ENCODE data around the gene FGF11.
A peak's percentile ranks its signal among the peaks of the same experiment; 100 is the strongest.

FGF11 gene

GRCh38 chr17:7431231-7431630 is 8.1 kb upstream of the FGF11 start:
- Histone ChIP-seq H3K4me1 (ENCODE audit: control extremely low read depth in 1 of 4, control insufficient read depth in 4 of 4, insufficient read depth in 4 of 4, low read length in 3 of 4) (peaks cover 0 to 11% (median 9%) of the 10 kb centered on the region in 4 experiments), H3K36me3 (ENCODE audit: control insufficient read depth in 4 of 4, insufficient read depth in 4 of 4, low read length in 3 of 4) (no peaks in the 10 kb centered on the region), H3K4me3 (ENCODE audit: control insufficient read depth in 1 of 7, extremely low read depth in 1 of 7, insufficient read depth in 4 of 7, low read depth in 2 of 7, low read length in 6 of 7) (no peak overlapping the region), H3K27ac (ENCODE audit: insufficient read depth in 1 of 2, low read depth in 1 of 2, low read length in 2 of 2, poor library complexity in 1 of 2, severe bottlenecking in 2 of 2) (no peak overlapping the region), H3K27me3 (replicated peaks in 2 of 5; ENCODE audit: control insufficient read depth in 4 of 5, insufficient read depth in 5 of 5, low read length in 4 of 5) (no peaks in the 10 kb centered on the region), H3K9me3 (ENCODE audit: control extremely low read depth in 1 of 5, control insufficient read depth in 4 of 5, insufficient read depth in 2 of 5, low read depth in 1 of 5, low read length in 4 of 5) (no peaks in the 10 kb centered on the region)
- 100% methylated on average over 1 of the region's 1 CpG for WGBS (ENCODE audit: insufficient coverage)
- no peak for DNase-seq
- POLR2A ChIA-PET: no interaction called here
- CTCF ChIA-PET: interaction anchor here (3.0 kb wide), 1 partner anchor 28 kb away, joined by 7 read pairs; the partner anchor contains the start of gene TMEM256

DNA sequence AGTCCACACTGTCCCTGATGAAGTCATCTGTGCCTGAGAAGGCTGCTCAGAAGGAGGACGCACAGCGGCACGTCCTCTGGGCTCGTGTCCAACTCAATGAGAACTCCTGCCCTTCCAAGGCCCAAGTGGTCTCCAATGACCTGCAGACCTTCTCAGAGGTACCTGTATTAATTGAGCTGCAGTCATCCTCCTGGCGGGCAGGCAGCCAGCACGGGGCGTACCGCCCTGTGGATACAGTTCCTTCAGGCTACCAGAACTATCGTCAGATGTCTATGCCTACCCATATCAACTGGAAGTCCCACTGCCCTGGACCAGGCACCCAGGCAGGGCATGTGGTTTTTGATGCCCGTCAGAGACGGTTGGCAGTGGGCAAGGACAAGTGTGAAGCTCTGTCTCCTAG is 7.0 kb upstream of the FGF11 start:
- POLR2A ChIA-PET: interaction anchor here (0.7 kb wide), 1 partner anchor 406 kb away, joined by 4 read pairs; no protein-coding TSS in a partner anchor
- WGBS (ENCODE audit: insufficient coverage): over 99% methylated on average over 11 of the region's 11 CpGs
- no peaks in the 10 kb centered on the region for H3K36me3 ChIP-seq (ENCODE audit: control insufficient read depth in 4 of 4, insufficient read depth in 4 of 4, low read length in 3 of 4)
- H3K4me3 ChIP-seq (ENCODE audit: control insufficient read depth in 1 of 7, extremely low read depth in 1 of 7, insufficient read depth in 4 of 7, low read depth in 2 of 7, low read length in 6 of 7): no peak overlapping the region
- DNase-seq: no peak
- no peak overlapping the region for H3K27ac ChIP-seq (ENCODE audit: insufficient read depth in 1 of 2, low read depth in 1 of 2, low read length in 2 of 2, poor library complexity in 1 of 2, severe bottlenecking in 2 of 2)
- H3K4me1 ChIP-seq (ENCODE audit: control extremely low read depth in 1 of 4, control insufficient read depth in 4 of 4, insufficient read depth in 4 of 4, low read length in 3 of 4): peaks cover 0 to 21% (median 19%) of the 10 kb centered on the region in 4 experiments
- no peaks in the 10 kb centered on the region for H3K27me3 ChIP-seq (replicated peaks in 2 of 5; ENCODE audit: control insufficient read depth in 4 of 5, insufficient read depth in 5 of 5, low read length in 4 of 5)
- no peaks in the 10 kb centered on the region for H3K9me3 ChIP-seq (ENCODE audit: control extremely low read depth in 1 of 5, control insufficient read depth in 4 of 5, insufficient read depth in 2 of 5, low read depth in 1 of 5, low read length in 4 of 5)
- CTCF ChIA-PET: interaction anchor here (0.9 to 3.0 kb wide), 3 partner anchors 9 to 476 kb away, joined by 3 to 7 read pairs (median 5); partner anchors contain the start of gene TMEM256

DNA sequence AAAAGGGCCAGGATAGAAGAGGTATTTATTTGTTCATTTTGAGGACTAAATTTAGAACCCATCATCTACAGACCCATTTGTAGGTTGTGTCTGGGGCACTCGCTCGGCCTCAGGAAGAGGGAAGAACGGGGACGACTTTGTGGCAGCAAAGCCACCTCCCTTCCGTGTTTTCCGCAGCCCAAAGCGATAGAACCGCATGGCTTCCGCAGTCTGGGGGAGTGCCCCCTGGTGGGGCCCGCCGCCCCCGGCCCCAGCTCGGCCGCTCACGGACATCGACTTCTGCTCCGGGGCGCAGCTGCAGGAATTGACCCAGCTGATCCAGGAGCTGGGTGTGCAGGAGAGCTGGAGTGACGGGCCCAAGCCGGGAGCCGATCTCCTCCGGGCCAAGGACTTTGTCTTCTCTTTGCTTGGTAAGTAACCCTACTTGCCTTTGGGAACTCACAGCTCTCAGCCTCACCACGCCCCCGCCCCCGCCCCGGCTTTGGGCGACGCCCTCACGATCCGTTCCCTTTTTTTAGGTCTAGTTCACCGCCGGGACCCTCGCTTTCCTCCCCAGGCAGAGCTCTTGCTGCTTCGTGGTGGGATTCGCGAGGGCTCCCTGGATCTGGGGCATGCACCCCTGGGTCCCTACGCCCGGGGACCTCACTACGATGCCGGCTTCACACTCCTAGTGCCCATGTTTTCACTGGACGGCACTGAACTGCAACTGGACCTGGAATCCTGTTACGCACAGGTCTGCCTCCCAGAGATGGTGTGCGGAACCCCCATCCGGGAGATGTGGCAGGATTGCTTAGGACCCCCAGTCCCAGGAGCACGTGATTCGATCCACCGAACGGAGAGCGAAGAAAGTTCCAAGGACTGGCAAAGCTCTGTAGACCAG is 3.4 kb upstream of the FGF11 start:
- H3K27me3 ChIP-seq (replicated peaks in 2 of 5; ENCODE audit: control insufficient read depth in 4 of 5, insufficient read depth in 5 of 5, low read length in 4 of 5): peaks cover 0 to 32% (median 9%) of the 10 kb centered on the region in 5 experiments
- H3K4me1 ChIP-seq (ENCODE audit: control extremely low read depth in 1 of 4, control insufficient read depth in 4 of 4, insufficient read depth in 4 of 4, low read length in 3 of 4): peaks cover 0 to 55% (median 52%) of the 10 kb centered on the region in 4 experiments
- no peaks in the 10 kb centered on the region for H3K9me3 ChIP-seq (ENCODE audit: control extremely low read depth in 1 of 5, control insufficient read depth in 4 of 5, insufficient read depth in 2 of 5, low read depth in 1 of 5, low read length in 4 of 5)
- H3K27ac ChIP-seq (ENCODE audit: insufficient read depth in 1 of 2, low read depth in 1 of 2, low read length in 2 of 2, poor library complexity in 1 of 2, severe bottlenecking in 2 of 2): peak overlapping the region; percentile 25 to 55
- CTCF ChIA-PET: interaction anchor here (0.6 to 3.9 kb wide), 33 partner anchors 10 to 679 kb away, joined by 3 to 29 read pairs (median 5); partner anchors contain the start of genes PLSCR3, POLR2A, SENP3 and SPEM2
- POLR2A ChIA-PET: interaction anchor here (0.9 to 2.4 kb wide), 3 partner anchors 11 to 123 kb away, joined by 3 to 28 read pairs (median 6); partner anchors contain the start of genes POLR2A and TNFSF13
- peak; percentile 62 to 80 (median 71) for DNase-seq
- 10% methylated on average over 44 of the region's 49 CpGs for WGBS (ENCODE audit: insufficient coverage)
- no peaks in the 10 kb centered on the region for H3K36me3 ChIP-seq (ENCODE audit: control insufficient read depth in 4 of 4, insufficient read depth in 4 of 4, low read length in 3 of 4)
- peak overlapping the region; percentile 62 to 95 (median 86) for H3K4me3 ChIP-seq (ENCODE audit: control insufficient read depth in 1 of 7, extremely low read depth in 1 of 7, insufficient read depth in 4 of 7, low read depth in 2 of 7, low read length in 6 of 7)

GRCh38 chr17:7436556-7437368 is 2.5 kb upstream of the FGF11 start:
- H3K4me3 ChIP-seq (ENCODE audit: control insufficient read depth in 1 of 7, extremely low read depth in 1 of 7, insufficient read depth in 4 of 7, low read depth in 2 of 7, low read length in 6 of 7): peak overlapping the region in 6 of 7 experiments; percentile 78 to 95 (median 86)
- WGBS (ENCODE audit: insufficient coverage): 14% methylated on average over 86 of the region's 92 CpGs
- no peaks in the 10 kb centered on the region for H3K36me3 ChIP-seq (ENCODE audit: control insufficient read depth in 4 of 4, insufficient read depth in 4 of 4, low read length in 3 of 4)
- H3K27me3 ChIP-seq (replicated peaks in 2 of 5; ENCODE audit: control insufficient read depth in 4 of 5, insufficient read depth in 5 of 5, low read length in 4 of 5): peaks cover 0 to 38% (median 13%) of the 10 kb centered on the region in 5 experiments
- DNase-seq: peak; percentile 85 to 89 (median 88)
- H3K27ac ChIP-seq (ENCODE audit: insufficient read depth in 1 of 2, low read depth in 1 of 2, low read length in 2 of 2, poor library complexity in 1 of 2, severe bottlenecking in 2 of 2): no peak overlapping the region
- H3K9me3 ChIP-seq (ENCODE audit: control extremely low read depth in 1 of 5, control insufficient read depth in 4 of 5, insufficient read depth in 2 of 5, low read depth in 1 of 5, low read length in 4 of 5): no peaks in the 10 kb centered on the region
- ChIA-PET CTCF (interaction anchor here (0.6 to 3.9 kb wide), 38 partner anchors 9 to 680 kb away, joined by 3 to 29 read pairs (median 5); partner anchors contain the start of genes PLSCR3, POLR2A, SENP3 and SPEM2), POLR2A (interaction anchor here (0.9 to 2.4 kb wide), 7 partner anchors 10 to 66 kb away, joined by 3 to 28 read pairs (median 4); partner anchors contain the start of genes POLR2A and ZBTB4)
- peaks cover 0 to 59% (median 55%) of the 10 kb centered on the region in 4 experiments for H3K4me1 ChIP-seq (ENCODE audit: control extremely low read depth in 1 of 4, control insufficient read depth in 4 of 4, insufficient read depth in 4 of 4, low read length in 3 of 4)

DNA sequence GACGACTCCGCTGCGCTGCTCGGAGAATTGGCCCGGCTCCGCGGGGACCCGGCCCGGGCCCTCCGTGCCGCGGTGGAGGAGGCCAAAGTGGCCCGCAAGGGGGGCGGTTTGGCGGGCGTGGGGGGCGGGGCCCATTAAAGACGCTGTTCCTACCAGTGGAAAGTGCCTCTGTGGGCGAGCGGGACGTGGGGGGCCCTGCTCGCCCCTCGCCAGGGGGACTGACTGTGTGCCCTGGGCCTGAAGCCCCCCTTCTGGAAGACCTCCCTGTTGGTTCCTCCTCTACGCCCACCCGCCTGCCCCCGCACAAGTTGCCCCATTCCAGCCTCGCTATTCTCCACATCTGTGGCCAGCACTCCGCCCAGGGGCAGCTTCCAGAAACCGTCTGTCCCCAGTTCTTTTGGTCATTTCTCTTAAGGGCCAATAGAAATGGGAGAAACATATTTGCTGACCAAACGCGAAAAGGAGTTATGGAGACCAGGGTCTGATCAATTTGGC is 1.9 kb upstream of the FGF11 start:
- H3K4me1 ChIP-seq (ENCODE audit: control extremely low read depth in 1 of 4, control insufficient read depth in 4 of 4, insufficient read depth in 4 of 4, low read length in 3 of 4): peaks cover 0 to 59% (median 55%) of the 10 kb centered on the region in 4 experiments
- no peaks in the 10 kb centered on the region for H3K36me3 ChIP-seq (ENCODE audit: control insufficient read depth in 4 of 4, insufficient read depth in 4 of 4, low read length in 3 of 4)
- ChIA-PET POLR2A (interaction anchor here (0.9 to 2.4 kb wide), 7 partner anchors 9 to 65 kb away, joined by 3 to 28 read pairs (median 4); partner anchors contain the start of genes POLR2A and ZBTB4), CTCF (interaction anchor here (0.6 to 3.9 kb wide), 26 partner anchors 9 to 181 kb away, joined by 3 to 29 read pairs (median 6); partner anchors contain the start of genes PLSCR3, POLR2A, SENP3 and SPEM2)
- no peak for DNase-seq
- H3K9me3 ChIP-seq (ENCODE audit: control extremely low read depth in 1 of 5, control insufficient read depth in 4 of 5, insufficient read depth in 2 of 5, low read depth in 1 of 5, low read length in 4 of 5): no peaks in the 10 kb centered on the region
- H3K27ac ChIP-seq (ENCODE audit: insufficient read depth in 1 of 2, low read depth in 1 of 2, low read length in 2 of 2, poor library complexity in 1 of 2, severe bottlenecking in 2 of 2): no peak overlapping the region
- peak overlapping the region in 6 of 7 experiments; percentile 8 to 95 (median 68) for H3K4me3 ChIP-seq (ENCODE audit: control insufficient read depth in 1 of 7, extremely low read depth in 1 of 7, insufficient read depth in 4 of 7, low read depth in 2 of 7, low read length in 6 of 7)
- H3K27me3 ChIP-seq (replicated peaks in 2 of 5; ENCODE audit: control insufficient read depth in 4 of 5, insufficient read depth in 5 of 5, low read length in 4 of 5): peaks cover 0 to 45% (median 15%) of the 10 kb centered on the region in 5 experiments
- 58% methylated on average over 17 of the region's 31 CpGs for WGBS (ENCODE audit: insufficient coverage)

- WGBS (ENCODE audit: insufficient coverage): 7% methylated on average over 29 of the region's 48 CpGs
- peak in 2 of 3 donors; percentile 43 to 55 for DNase-seq
- H3K4me1 ChIP-seq (ENCODE audit: control extremely low read depth in 1 of 4, control insufficient read depth in 4 of 4, insufficient read depth in 4 of 4, low read length in 3 of 4): peaks cover 0 to 59% (median 55%) of the 10 kb centered on the region in 4 experiments
- no peak overlapping the region for H3K27ac ChIP-seq (ENCODE audit: insufficient read depth in 1 of 2, low read depth in 1 of 2, low read length in 2 of 2, poor library complexity in 1 of 2, severe bottlenecking in 2 of 2)
- peaks cover 0 to 45% (median 15%) of the 10 kb centered on the region in 5 experiments for H3K27me3 ChIP-seq (replicated peaks in 2 of 5; ENCODE audit: control insufficient read depth in 4 of 5, insufficient read depth in 5 of 5, low read length in 4 of 5)
- ChIA-PET POLR2A (interaction anchor here (0.7 to 0.8 kb wide), 2 partner anchors 29 to 41 kb away, joined by 3 read pairs; partner anchors contain the start of gene ZBTB4), CTCF (interaction anchor here (1.0 to 3.9 kb wide), 5 partner anchors 42 to 83 kb away, joined by 3 to 28 read pairs (median 6); partner anchors contain the start of genes POLR2A, TMEM95 and ZBTB4)
- peak overlapping the region in 6 of 7 experiments; percentile 30 to 95 (median 55) for H3K4me3 ChIP-seq (ENCODE audit: control insufficient read depth in 1 of 7, extremely low read depth in 1 of 7, insufficient read depth in 4 of 7, low read depth in 2 of 7, low read length in 6 of 7)
- no peaks in the 10 kb centered on the region for H3K9me3 ChIP-seq (ENCODE audit: control extremely low read depth in 1 of 5, control insufficient read depth in 4 of 5, insufficient read depth in 2 of 5, low read depth in 1 of 5, low read length in 4 of 5)
- no peaks in the 10 kb centered on the region for H3K36me3 ChIP-seq (ENCODE audit: control insufficient read depth in 4 of 4, insufficient read depth in 4 of 4, low read length in 3 of 4)
Observed at GRCh38 chr17:7437950-7438614, 1.2 kb upstream of the FGF11 start.

Data from common myeloid progenitor, CD34-positive (primary cell).